NCI-H748 (cell line): Measurements from ENCODE around the gene MYO9A.
"Not testable (repeated sequence)": the region's sequence is repeated elsewhere in the genome, so short reads cannot be mapped to it uniquely, and the experiment has no call there.

Source experiments
- DNase-seq: peaks from one replicate; lab custom pipeline; 2025; ENCODE audit not compliant: unreplicated experiment; lab: John Stamatoyannopoulos, UW

The MYO9A gene

GRCh38 chr15:72044956-72045355 lies 73.0 kb downstream of the MYO9A start:
- no peak for DNase-seq

GRCh38 chr15:72042865-72043264 lies 75.1 kb downstream of the MYO9A start:
- no peak for DNase-seq

GRCh38 chr15:72042054-72042453 lies 75.9 kb downstream of the MYO9A start:
- DNase-seq = no peak

- no peak for DNase-seq
These were observed 80.6 kb downstream of the MYO9A start for GRCh38 chr15:72037321-72037720.

- no peak for DNase-seq
These were observed 82.9 kb downstream of the MYO9A start for GRCh38 chr15:72034859-72035650.

GRCh38 chr15:72034351-72034750 lies 83.6 kb downstream of the MYO9A start:
- no peak for DNase-seq

GRCh38 chr15:72033711-72034110 lies 84.2 kb downstream of the MYO9A start:
- no peak for DNase-seq

- no peak for DNase-seq
These were observed 84.7 kb downstream of the MYO9A start for GRCh38 chr15:72033285-72033684.

- DNase-seq = no peak
These were observed 96.3 kb downstream of the MYO9A start for GRCh38 chr15:72021604-72022003.

GRCh38 chr15:72020799-72021198 lies 97.2 kb downstream of the MYO9A start:
- no peak for DNase-seq

- DNase-seq = not testable (repeated sequence)
These were observed 103.4 kb downstream of the MYO9A start for GRCh38 chr15:72014555-72014954.

- DNase-seq = no peak
These were observed 104.2 kb downstream of the MYO9A start for GRCh38 chr15:72013703-72014102.

GRCh38 chr15:72011302-72011942 lies 106.5 kb downstream of the MYO9A start:
- DNase-seq = no peak

- no peak for DNase-seq
These were observed 108.7 kb downstream of the MYO9A start for GRCh38 chr15:72009222-72009621.

- DNase-seq = no peak
These were observed 111.6 kb downstream of the MYO9A start for GRCh38 chr15:72006382-72006781.

- DNase-seq = no peak
These were observed 112.5 kb downstream of the MYO9A start for GRCh38 chr15:72005483-72005882.

- no peak for DNase-seq
These were observed 118.1 kb downstream of the MYO9A start for GRCh38 chr15:71999807-72000206.

GRCh38 chr15:71998717-71999116 lies 119.2 kb downstream of the MYO9A start:
- not testable (repeated sequence) for DNase-seq

- DNase-seq = no peak
These were observed 120.3 kb downstream of the MYO9A start for GRCh38 chr15:71997691-71998090.

GRCh38 chr15:71975816-71976150 lies 142.2 kb downstream of the MYO9A start:
- DNase-seq = no peak

- DNase-seq = no peak
These were observed 143.7 kb downstream of the MYO9A start for GRCh38 chr15:71974211-71974610.

GRCh38 chr15:71973366-71973765 lies 144.6 kb downstream of the MYO9A start:
- DNase-seq = no peak

GRCh38 chr15:71971905-71972304 lies 146.0 kb downstream of the MYO9A start:
- DNase-seq = no peak
